GM20431 (cell line): ENCODE results near the gene ZNF208.
"Not testable (repeated sequence)": the region's sequence is repeated elsewhere in the genome, so short reads cannot be mapped to it uniquely, and the experiment has no call there.

Source experiments
- in situ Hi-C: fragments of 300-500 bp; cut with MseI, MboI; formaldehyde crosslinking; loops from one replicate; pipeline ENCODE4 v1.15.0; 2020; ENCODE audit warnings: low sequenced_read_pairs; ENCODE audit not compliant: unreplicated experiment

The ZNF208 gene

DNA sequence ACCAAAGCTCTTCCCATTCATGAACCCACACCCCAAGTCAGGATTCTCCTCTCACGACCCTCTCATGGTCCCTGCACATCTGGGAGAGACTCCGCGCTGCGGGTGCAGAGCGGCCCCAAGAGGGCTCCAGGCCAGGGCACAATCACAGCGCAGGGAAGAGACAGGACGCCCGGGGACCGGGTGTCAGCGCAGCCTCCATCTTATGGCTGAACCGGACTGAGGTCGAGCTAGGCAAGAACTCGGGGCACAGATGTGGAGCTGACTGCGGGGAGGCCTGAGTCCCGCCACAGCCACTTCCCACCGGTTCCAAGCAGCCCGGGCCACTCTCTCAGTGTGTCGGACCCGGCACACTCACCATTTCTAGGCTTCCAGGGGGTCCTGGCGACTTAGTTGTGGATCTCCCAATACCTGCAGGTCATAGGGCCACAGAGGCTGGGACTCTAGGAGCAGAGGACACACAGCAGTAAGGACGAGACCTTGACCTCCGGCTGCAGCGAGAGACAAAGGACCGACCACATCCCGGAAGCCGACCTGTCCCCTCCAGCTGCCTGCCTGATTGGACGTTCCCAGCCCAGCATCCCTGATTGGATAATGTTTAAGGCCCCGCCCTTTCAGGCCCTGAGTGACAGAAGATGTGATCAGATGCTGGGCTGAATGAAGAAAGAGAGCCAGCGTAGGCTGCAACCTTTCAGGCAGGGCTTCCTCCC lies at the start of gene ZNF208:
Gene ZNF208 (minus strand): TSS at position 507 of the 707 bp plus-strand sequence. CDS start 149 bp downstream, at position 358.
- in situ Hi-C loops = not testable (repeated sequence)

GRCh38 chr19:22052644-22053013 lies 41.9 kb upstream of the ZNF208 start:
- in situ Hi-C loops = no loop called here

GRCh38 chr19:22041151-22041550 lies 30.4 kb upstream of the ZNF208 start:
- in situ Hi-C loops = not testable (repeated sequence)

DNA sequence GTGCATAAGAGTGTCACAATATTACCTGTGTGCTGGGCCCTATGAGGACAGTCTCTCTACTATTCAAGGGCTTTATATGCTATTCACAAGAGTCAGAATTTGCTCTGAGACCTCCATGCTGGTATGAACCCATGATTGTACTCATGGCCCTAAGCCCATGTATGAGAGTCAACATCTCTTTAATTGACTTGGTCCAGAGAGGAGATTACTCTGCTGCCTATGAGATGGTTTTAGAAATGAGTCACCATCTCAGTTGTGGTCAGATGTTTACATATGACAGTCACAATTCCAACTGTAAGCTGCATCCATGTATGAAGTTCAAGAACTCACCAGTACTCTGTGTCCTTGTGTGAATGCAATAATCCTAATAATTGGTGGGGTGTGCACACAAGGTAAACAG lies 19.9 kb upstream of the ZNF208 start:
- in situ Hi-C loops = no loop called here

- in situ Hi-C loops = no loop called here
Measured at GRCh38 chr19:22026687-22027086, 15.9 kb upstream of the ZNF208 start.

DNA sequence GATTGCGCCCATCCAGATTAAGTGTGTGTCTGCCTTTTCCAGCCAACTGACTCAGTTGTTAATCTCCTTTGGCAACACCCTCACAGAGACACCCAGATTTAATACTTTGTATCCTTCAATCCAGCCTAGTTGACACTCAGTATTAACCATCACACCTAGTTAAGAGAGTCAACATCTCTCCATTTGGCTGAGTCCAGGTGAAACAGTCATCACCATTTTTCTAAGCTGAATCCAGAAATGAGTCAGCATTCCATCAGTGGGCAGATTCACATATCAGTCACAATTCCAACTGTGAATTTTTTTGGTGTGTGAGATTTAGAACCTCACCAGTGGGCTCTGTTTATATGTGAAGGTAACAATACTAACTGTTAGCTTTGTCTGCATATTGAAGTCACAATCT lies 14.8 kb upstream of the ZNF208 start:
- in situ Hi-C loops = not testable (repeated sequence)

GRCh38 chr19:21970466-21970865 lies 40.3 kb downstream of the ZNF208 start:
- in situ Hi-C loops = no loop called here

- in situ Hi-C loops = no loop called here
Measured at GRCh38 chr19:21947775-21948174, 63.0 kb downstream of the ZNF208 start.

- in situ Hi-C loops = no loop called here
Measured at GRCh38 chr19:21940684-21941083, 70.1 kb downstream of the ZNF208 start.

- in situ Hi-C loops = no loop called here
Measured at GRCh38 chr19:21934593-21934992, 76.2 kb downstream of the ZNF208 start.

DNA sequence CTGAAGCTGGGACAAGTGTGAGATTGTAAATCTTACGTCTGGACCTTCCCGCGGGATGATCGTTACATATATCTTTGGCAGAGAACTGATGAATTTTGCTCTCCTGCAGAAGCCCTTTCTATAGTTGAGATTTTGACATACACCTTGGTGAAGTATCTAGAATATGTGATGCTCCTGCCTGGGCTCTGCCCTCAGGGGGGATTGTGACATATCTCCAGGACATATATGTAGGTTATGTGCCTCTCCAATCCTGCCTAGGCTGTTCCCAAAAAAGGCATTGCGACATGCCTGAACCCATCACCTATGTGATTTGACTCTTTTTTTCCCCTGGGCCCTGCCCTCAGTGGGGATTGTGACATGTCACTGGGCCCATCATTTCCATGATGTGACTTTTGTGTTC lies 76.6 kb downstream of the ZNF208 start:
- in situ Hi-C loops = no loop called here

DNA sequence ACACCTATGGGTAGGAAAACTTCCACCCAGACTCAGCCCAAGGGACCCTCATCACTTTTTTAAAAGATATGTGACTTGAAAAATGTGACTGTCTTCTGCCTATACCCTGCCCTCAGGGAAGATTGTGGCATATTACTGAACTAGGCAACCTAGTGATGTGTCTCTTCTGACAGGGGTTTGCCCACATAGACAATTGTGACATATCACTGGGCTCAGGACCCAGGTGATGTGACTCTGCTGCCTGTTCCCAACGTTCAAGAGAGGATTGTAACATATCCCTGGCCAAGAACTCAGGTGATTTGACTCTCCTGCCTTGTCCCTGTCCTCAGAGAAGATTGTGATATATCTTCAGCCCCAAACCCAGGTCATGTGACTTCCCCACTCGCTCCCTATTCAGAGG lies 88.5 kb downstream of the ZNF208 start:
- in situ Hi-C loops = no loop called here

GRCh38 chr19:21921691-21922180 lies 89.0 kb downstream of the ZNF208 start:
- in situ Hi-C loops = no loop called here

- in situ Hi-C loops = no loop called here
Measured at GRCh38 chr19:21915411-21915810, 95.3 kb downstream of the ZNF208 start.

GRCh38 chr19:21912654-21913053 lies 98.1 kb downstream of the ZNF208 start:
- in situ Hi-C loops = no loop called here

GRCh38 chr19:21910318-21910717 lies 100.4 kb downstream of the ZNF208 start:
- in situ Hi-C loops = no loop called here

GRCh38 chr19:21908066-21908465 lies 102.7 kb downstream of the ZNF208 start:
- in situ Hi-C loops = no loop called here

DNA sequence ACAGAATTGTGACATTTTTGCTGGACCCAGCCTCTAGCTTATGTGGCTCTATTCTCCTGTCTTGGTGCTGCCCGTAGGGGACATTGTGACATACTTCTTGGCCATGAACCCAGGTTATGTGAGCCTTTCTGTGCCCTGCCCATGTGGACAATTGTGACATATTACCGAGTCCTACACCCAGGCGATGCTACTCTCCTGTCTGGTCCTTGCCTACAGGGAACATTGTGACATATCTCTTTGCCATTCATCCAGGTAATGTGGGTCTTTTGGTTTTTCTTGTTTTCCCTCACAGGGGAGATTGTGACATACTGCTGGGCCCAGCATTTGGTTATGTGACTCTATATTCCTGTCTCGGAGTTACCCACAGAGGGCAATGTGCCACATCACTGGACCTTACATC lies 103.2 kb downstream of the ZNF208 start:
- in situ Hi-C loops = no loop called here

DNA sequence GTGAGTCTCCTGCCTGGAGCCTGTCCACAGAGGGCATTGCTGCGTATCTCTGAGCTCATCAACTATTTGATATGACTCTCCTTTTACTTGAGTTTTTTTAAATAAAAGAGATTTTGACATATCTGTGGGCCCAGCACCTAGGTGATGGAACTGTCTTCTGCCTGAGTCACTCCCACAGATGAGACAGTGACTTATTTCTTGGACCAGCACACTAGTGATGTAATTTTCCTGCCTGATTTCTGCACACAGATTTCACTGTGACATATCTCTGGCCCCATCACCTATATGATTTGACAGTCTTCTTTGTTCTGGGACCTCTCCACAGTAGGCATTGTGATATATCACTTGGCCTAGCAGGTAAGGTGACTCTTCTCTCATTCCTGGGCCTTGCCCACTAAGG lies 108.2 kb downstream of the ZNF208 start:
- in situ Hi-C loops = no loop called here

DNA sequence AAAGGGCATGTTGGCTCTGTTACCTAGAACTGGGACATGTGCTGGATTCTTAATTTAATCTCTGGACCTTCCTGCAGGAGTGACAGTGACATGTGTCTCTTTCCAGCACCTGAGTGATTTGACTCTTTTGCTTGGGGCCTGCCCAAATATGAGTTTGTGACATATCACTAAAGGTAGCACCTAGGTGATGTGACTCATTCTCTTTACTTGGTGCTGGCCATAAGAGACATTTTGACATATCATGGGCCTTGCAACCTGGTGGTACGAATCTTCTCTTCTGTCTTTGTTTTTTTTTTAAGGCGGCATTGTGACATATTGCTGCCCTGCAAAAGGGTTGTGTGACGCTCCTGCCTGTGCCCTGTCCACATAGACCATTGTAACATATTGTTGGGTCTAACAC lies 108.9 kb downstream of the ZNF208 start:
- in situ Hi-C loops = no loop called here

- in situ Hi-C loops = no loop called here
Measured at GRCh38 chr19:21900401-21900800, 110.3 kb downstream of the ZNF208 start.

GRCh38 chr19:21891086-21891485 lies 119.7 kb downstream of the ZNF208 start:
- in situ Hi-C loops = no loop called here
